Esophagus muscularis mucosa (tissue), 4 donors: ENCODE measurements around the gene ZNF222. TPM values are rescaled to one million over a fixed set of nuclear protein-coding genes. Genes with fewer than 3 reads are reported as not detected.

Source experiments
- DNase-seq: peaks from one replicate; pipeline ENCODE4 v3.0.0-alpha.2; 2017; ENCODE audit errors: extremely low spot score
- H3K27ac ChIP-seq, 4 donors: fragments of 200-600 bp; sonication (generic); replicated peaks in 1 of 4; 1 replicate in 3 of 4; 2 replicates in 1 of 4; pipeline ENCODE4 v1.5.1; 2016 to 2019; ENCODE audit warnings: mild to moderate bottlenecking in 1 of 4
- H3K27me3 ChIP-seq, 4 donors: fragments of 200-600 bp; sonication (generic); one replicate each; pipeline versions ENCODE4 v1.5.1 to v1.6.0; 2016 to 2019
- H3K36me3 ChIP-seq, 4 donors: fragments of 200-600 bp; sonication (generic); one replicate each; pipeline ENCODE4 v1.5.1; 2016 to 2019
- H3K4me1 ChIP-seq, 4 donors: fragments of 200-600 bp; sonication (generic); one replicate each; pipeline ENCODE4 v1.5.1; 2016 to 2019
- H3K4me3 ChIP-seq, 4 donors: fragments of 200-600 bp; sonication (generic); 1 replicate in 2 of 4; 2 replicates in 2 of 4; pipeline ENCODE4 v1.5.1; 2016 to 2019; ENCODE audit warnings: mild to moderate bottlenecking in 4 of 4, moderate library complexity in 1 of 4
- H3K9me3 ChIP-seq, 4 donors: fragments of 200-600 bp; sonication (generic); 1 replicate in 3 of 4; 2 replicates in 1 of 4; pipeline ENCODE4 v1.5.1; 2016 to 2019
- CTCF ChIP-seq, 3 experiments: fragments of 200-600 bp in 2 of 3; fragments of 450-650 bp in 1 of 3; sonication (generic) in 2 of 3; IDR thresholded peaks; one replicate each; pipeline ENCODE4 v1.5.1; 2017 to 2019; ENCODE audit warnings: antibody characterized with exemption in 3 of 3, mild to moderate bottlenecking in 2 of 3, moderate library complexity in 1 of 3
- EP300 ChIP-seq: sonication (generic); formaldehyde crosslinking; IDR thresholded peaks from one replicate; pipeline ENCODE4 v1.6.1; 2017; ENCODE audit warnings: antibody characterized with exemption
- POLR2A ChIP-seq: fragments of 450-650 bp; IDR thresholded peaks from one replicate; pipeline ENCODE4 v1.6.1; 2017; ENCODE audit warnings: antibody characterized with exemption, moderate library complexity, mild to moderate bottlenecking, low read depth
- POLR2AphosphoS5 ChIP-seq, 2 donors: sonication (generic); formaldehyde crosslinking; IDR thresholded peaks; one replicate each; pipeline ENCODE4 v1.6.1; 2017; ENCODE audit warnings: antibody characterized with exemption in 2 of 2
- WGBS: methylation state at CpG from one replicate; pipeline ENCODE4 v1.1.5; 2018; 5-methylcytosine and 5-hydroxymethylcytosine counted together
- intact Hi-C: fragments of 100-400 bp; cut with DNase I; formaldehyde crosslinking; loops from one replicate; pipeline ENCODE4 v1.15.1; 2023
- small RNA-seq, 3 donors: library from RNA; depleted of rRNA; stranded (forward); fragments of <200 nt; gene quantifications; one replicate each; pipeline ENCODE3, GENCODE V24; 2016
- total RNA-seq, 4 donors: library from RNA; depleted of rRNA; stranded (reverse); fragments of >200 nt; gene quantifications; one replicate each; pipeline versions ENCODE4 v1.1.0 to v1.2.1, GENCODE V29; 2016

The ZNF222 gene
- total RNA-seq, 4 donors from 2014 or later: 1.2 to 3.8 (median 2.3) TPM

DNA sequence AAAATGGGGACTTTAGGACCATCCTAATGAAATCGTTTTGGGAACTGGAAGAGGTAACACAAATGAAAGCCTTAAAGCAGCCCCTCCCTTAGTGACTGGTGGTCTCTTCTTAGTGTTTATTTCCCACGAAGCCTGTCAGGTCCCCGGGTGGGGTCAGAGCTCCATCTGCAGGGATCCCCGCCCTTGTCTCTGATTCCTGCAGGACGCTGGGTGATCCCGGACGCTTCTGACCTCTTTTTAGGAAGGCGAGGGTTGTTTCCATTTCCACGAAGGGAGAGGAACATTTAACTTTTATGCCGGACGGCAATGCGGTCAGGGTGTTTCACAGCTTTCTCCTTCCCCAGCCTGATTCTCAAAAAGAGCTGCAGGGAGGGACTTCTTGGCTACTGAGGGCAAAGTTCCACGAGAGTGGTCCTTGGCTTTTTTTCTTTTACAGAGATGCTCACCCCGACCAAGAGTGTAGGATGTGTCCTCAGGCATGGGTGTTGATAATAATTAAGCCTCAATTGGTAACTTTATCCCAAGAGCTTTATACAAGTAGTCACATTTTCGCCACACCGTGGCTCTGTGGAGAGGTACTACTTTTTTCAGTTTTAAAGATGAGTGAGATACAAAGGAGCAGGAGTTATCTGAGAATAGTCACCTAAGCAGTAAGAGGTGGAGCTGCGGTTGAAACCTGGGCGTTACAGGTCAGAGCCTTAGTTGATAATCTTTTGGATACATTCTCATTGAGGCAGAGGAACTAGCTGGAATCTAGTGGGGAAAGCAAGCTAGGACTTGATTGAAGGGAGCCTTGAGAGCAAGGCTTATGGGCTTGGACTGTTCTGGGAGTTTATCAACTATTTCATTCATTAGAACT, 47.6 kb downstream of the ZNF222 start:
- intact Hi-C loops: loop anchor here (2.0 to 5.0 kb wide), 2 partner anchors 22 to 40 kb away; partner anchors contain the start of genes ZNF224 and ZNF225
- Histone ChIP-seq H3K36me3 (peaks cover 0 to 17% (median 12%) of the 10 kb centered on the region in 4 donors), H3K4me1 (peaks cover 13 to 20% (median 16%) of the 10 kb centered on the region in 4 donors), H3K4me3 (peak overlapping the region; percentile 54 to 75 (median 74)), H3K9me3 (peaks cover 0 to 18% (median 8%) of the 10 kb centered on the region in 4 donors), H3K27ac (peak overlapping the region in 3 of 4 donors; percentile 53 to 70 (median 61)), H3K27me3 (no peaks in the 10 kb centered on the region)
- WGBS: 21% methylated on average over 18 of the region's 18 CpGs
- no peak for DNase-seq
- no peak for TF ChIP-seq CTCF (IDR thresholded peaks at IDR 0.05)
- no peak for TF ChIP-seq POLR2A
- no peak for TF ChIP-seq POLR2AphosphoS5 (IDR thresholded peaks at IDR 0.05)
- TF ChIP-seq EP300: no peak

DNA sequence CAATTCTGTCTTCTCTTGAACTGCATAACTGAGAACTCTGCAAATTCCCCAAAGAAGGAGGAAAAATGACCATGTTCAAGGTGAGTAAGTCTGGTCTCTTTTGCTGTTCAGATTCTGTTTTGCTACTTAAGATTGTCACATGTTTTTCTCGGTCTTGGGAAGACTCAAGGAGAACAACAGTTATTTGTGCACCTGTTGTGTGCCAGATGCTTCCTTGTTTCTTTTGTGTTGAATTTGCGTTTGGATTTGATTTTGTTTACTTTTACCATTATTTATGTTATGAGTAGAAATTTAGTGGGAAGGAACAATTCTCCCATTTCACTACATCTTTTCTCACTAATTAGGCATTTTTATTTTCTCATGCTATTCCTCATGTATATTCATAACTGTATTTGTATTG, 51.1 kb downstream of the ZNF222 start:
- Histone ChIP-seq H3K4me3 (no peak overlapping the region), H3K36me3 (peaks cover 8 to 47% (median 31%) of the 10 kb centered on the region in 4 donors), H3K9me3 (no peaks in the 10 kb centered on the region), H3K4me1 (peaks cover 10 to 18% (median 16%) of the 10 kb centered on the region in 4 donors), H3K27ac (no peak overlapping the region), H3K27me3 (no peaks in the 10 kb centered on the region)
- DNase-seq: no peak
- 90% methylated on average over 2 of the region's 2 CpGs for WGBS
- TF ChIP-seq POLR2AphosphoS5 (IDR thresholded peaks at IDR 0.05) (no peak), POLR2A (no peak), CTCF (IDR thresholded peaks at IDR 0.05) (no peak), EP300 (no peak)
- intact Hi-C loops: no loop called here

Small RNA genes lying within 50 kb of the gene (small RNA-seq; reads per million reads assigned to genes)
- gene AC006213.5: 0 reads per million in 3 donors

Other genes starting within 250 kb of the ZNF222 start
- 1 to 10 TPM; 1.7 to 6.7 (median 1.9) TPM for gene KCNN4, start 244.4 kb upstream of the ZNF222 start, total RNA-seq
- gene LYPD5, start 222.9 kb upstream of the ZNF222 start, total RNA-seq: 10 to 100 TPM in 1 of 4 donors, 1 to 10 TPM in 3; 2.8 to 12.0 (median 8.2) TPM
- 10 to 100 TPM in 1 of 4 donors, 1 to 10 TPM in 3; 6.4 to 11.5 (median 7.5) TPM for gene ZNF283, start 198.1 kb upstream of the ZNF222 start, total RNA-seq
- gene ZNF404, start 141.4 kb upstream of the ZNF222 start, total RNA-seq: 1 to 10 TPM; 1.4 to 5.0 (median 3.5) TPM
- 10 to 100 TPM; 10.1 to 13.1 (median 12.5) TPM for gene ZNF45, start 90.1 kb upstream of the ZNF222 start, total RNA-seq
- gene ZNF221, start 74.2 kb upstream of the ZNF222 start, total RNA-seq: 1 to 10 TPM; 3.5 to 7.1 (median 5.2) TPM
- gene ZNF155, start 41.2 kb upstream of the ZNF222 start, total RNA-seq: 1 to 10 TPM; 5.3 to 6.2 (median 5.9) TPM
- gene ZNF230, start 22.4 kb upstream of the ZNF222 start, total RNA-seq: 1 to 10 TPM; 2.7 to 7.5 (median 3.5) TPM
- gene ZNF223, start 26.7 kb downstream of the ZNF222 start, total RNA-seq: 1 to 10 TPM in 3 of 4 donors, under 1 TPM in 1; 0.83 to 2.6 (median 2.5) TPM
- 1 to 10 TPM; 1.3 to 2.9 (median 2.5) TPM for gene ZNF284, start 46.8 kb downstream of the ZNF222 start, total RNA-seq
- gene ZNF224, start 69.0 kb downstream of the ZNF222 start, total RNA-seq: 10 to 100 TPM; 12.4 to 28.7 (median 16.2) TPM
- 1 to 10 TPM; 3.3 to 6.2 (median 3.9) TPM for gene ZNF225, start 88.0 kb downstream of the ZNF222 start, total RNA-seq
- 1 to 10 TPM; 5.4 to 7.0 (median 5.7) TPM for gene ZNF234, start 116.2 kb downstream of the ZNF222 start, total RNA-seq
- 10 to 100 TPM; 12.9 to 14.4 (median 13.2) TPM for gene ZNF226, start 139.7 kb downstream of the ZNF222 start, total RNA-seq
- 10 to 100 TPM; 10.9 to 13.3 (median 12.4) TPM for gene ZNF227, start 187.2 kb downstream of the ZNF222 start, total RNA-seq
- 1 to 10 TPM in 2 of 4 donors, under 1 TPM in 2; 0.50 to 2.1 (median 0.98) TPM for gene ZNF233, start 234.5 kb downstream of the ZNF222 start, total RNA-seq